LHCN-M2 (cell line): Measurements from ENCODE around the gene CAPN7. TPM values are rescaled to one million over a fixed set of nuclear protein-coding genes. Genes with fewer than 3 reads are reported as not detected.
A peak's percentile ranks its signal among the peaks of the same experiment; 100 is the strongest.

Experiments used
- DNase-seq: peaks from one replicate; pipeline ENCODE4 v3.0.0-alpha.2; 2012; ENCODE audit warnings: low read depth
- total RNA-seq: library from RNA; depleted of rRNA; stranded (reverse); fragments of >200 nt; gene quantifications from 2 replicates; pipeline ENCODE4 v1.2.3, GENCODE V29; 2014

The CAPN7 gene
- total RNA-seq, 1 experiment from 2014 or later = 26.6 TPM

DNA sequence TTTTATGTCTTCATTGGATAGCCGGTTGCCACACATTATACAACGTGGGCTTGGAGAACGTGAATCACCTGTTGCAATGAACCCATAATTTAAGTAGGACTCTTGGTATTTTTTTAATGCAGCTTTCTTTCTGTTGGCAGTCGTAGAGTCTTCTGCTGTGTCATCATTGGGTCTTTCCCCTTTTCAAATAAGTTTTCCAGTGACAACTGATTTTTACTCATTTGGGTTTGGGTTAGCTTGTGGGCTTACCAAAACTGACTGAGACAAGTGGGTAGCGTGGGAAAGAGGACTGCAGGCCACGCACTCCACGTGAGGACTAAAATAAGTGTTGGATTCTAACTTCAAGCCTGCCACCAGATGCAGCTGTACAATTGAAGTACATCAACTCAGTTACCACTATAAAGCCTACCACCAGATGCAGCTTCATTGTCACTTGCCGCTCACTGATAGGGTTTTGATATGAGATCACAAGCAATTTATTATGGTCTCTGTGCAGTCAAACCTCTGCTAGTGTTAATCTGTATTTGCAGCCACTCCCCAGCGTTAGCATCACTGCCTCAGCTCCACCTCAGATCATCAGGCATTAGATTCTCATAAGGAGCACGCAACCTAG lies 6.4 kb upstream of the CAPN7 start:
- no peak for DNase-seq

GRCh38 chr3:15204005-15204404 lies 2.0 kb upstream of the CAPN7 start:
- no peak for DNase-seq

DNA sequence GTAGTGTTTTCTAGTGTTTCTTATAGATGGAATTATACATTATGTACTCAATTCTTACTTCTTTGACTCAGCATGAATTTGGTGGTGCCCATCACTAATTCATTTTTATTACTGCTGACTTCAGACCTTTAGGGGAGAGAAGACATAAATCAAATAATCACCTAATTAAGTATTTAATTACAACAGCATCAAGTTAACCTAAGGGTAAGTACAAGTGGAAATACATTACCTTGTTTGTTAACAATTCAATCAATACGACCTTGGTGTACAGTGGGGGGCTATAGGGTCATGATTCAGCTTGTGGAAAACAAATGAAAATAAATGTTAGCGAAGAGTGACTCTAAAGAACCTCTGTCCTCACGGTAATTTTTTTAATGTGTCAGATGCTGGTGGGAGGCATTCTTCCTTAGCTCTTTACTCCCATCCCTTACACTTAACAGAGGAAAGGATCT lies 538 bp upstream of the CAPN7 start:
- DNase-seq = no peak

GRCh38 chr3:15206662-15207576 lies 873 bp downstream of the CAPN7 start:
- DNase-seq = peak; percentile 31

- DNase-seq = no peak
Measured at GRCh38 chr3:15207836-15208504, 1.9 kb downstream of the CAPN7 start.

GRCh38 chr3:15211937-15212336 lies 5.9 kb downstream of the CAPN7 start:
- DNase-seq = no peak

GRCh38 chr3:15214758-15215157 lies 8.7 kb downstream of the CAPN7 start:
- DNase-seq = no peak

DNA sequence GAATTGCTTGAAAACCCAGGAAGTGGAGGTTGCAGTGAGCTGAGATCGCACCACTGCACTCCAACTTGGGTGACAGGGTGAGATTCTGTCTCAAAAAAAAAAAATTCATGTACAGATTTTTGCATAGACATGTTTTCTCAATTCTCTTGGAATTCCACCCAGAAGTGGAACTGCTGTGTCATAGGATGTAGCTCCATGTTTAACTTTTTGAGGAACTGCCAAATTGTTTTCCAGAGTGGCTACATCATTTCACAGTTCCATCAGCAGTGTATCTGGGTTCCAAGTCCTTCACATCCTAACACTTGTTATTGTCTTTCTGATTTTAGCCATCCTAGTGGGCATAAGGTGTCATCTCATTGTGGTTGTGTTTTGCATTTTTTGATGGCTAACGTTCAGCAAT lies 9.9 kb downstream of the CAPN7 start:
- DNase-seq = peak; percentile 7

DNA sequence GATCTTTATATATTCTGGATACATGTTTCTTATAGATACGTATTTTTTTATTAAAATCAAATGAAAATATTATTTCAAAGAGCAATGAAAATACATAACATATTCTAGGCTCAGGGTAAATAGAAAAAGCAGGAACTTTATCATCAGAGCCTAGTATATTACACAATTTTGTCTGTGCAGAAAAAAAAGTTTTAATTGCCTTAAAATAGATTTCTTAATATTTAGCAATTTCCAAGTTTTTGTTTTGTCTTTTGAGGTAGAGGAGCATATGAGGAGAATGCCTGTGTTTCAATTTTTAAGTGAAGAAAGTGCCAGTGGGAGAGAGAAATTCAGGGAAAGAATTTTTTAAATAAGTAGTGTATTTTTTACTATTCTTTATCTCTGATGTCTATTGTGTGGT lies 10.5 kb downstream of the CAPN7 start:
- no peak for DNase-seq

- DNase-seq = no peak
Measured at GRCh38 chr3:15217011-15217671, 11.1 kb downstream of the CAPN7 start.

DNA sequence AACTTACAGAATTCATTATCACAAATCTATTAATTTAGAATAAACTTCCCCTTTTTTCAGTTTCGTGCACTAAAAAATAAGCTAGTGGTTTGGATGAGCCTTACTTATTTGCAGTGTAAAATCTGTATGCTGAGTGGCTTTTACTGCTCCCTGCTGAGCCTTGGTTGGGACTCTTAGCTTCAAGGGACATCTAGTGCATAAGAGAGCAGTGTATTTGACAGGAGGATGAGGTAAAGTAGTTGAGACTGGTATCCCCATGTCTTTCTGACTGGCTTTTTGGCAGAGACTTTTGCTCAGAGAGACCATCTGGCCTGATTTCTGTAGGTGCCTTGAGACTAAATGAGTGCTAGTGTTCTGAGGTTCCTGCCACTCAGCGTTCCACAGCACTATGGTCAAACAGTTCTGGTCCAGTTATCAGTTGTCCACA lies 11.8 kb downstream of the CAPN7 start:
- DNase-seq = no peak

DNA sequence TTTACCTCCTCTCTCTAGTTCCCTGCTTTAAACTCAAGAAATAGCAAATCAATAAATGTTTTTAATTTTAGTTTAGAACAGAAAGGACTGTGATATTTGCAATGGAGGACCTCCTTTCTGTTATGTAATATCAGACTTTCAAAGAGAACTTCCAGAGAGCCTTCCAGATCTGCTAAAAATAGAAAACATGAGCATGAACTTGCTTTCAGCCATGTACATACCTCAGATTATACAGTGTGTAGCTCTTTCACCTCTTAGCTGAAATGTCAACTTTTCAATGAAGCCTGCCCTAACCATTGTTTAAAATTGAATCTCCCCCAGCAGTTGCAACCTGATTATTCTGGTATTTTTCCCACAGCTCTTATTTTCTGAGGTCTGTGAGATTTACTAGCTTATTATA lies 12.6 kb downstream of the CAPN7 start:
- no peak for DNase-seq

GRCh38 chr3:15220056-15220455 lies 14.0 kb downstream of the CAPN7 start:
- DNase-seq = no peak

- no peak for DNase-seq
Measured at GRCh38 chr3:15220661-15221060, 14.6 kb downstream of the CAPN7 start.

- no peak for DNase-seq
Measured at GRCh38 chr3:15221574-15222217, 15.7 kb downstream of the CAPN7 start.

GRCh38 chr3:15223685-15224572 lies 17.9 kb downstream of the CAPN7 start:
- no peak for DNase-seq

GRCh38 chr3:15228147-15228546 lies 22.1 kb downstream of the CAPN7 start:
- no peak for DNase-seq

DNA sequence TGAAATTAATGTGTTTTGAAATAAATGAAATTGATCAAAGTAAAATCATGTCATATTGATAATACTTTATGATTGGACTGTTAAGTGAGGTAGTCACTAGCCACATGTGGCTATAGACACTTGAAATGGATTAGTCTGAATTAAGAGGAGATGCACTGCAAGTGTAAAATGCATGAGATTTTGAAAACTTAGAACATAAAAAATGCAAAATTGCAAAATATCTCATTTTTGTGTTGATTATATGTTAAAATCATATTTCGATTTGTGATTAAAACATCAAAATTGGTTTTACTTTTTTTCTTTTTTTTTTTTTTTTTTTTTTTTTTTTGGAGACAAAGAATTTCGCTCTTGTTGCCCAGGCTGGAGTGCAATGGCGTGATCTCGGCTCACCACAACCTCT lies 23.2 kb downstream of the CAPN7 start:
- DNase-seq = no peak

- no peak for DNase-seq
Measured at GRCh38 chr3:15241341-15241740, 35.3 kb downstream of the CAPN7 start.

- DNase-seq = peak; percentile 3
Measured at GRCh38 chr3:15243822-15244482, 37.9 kb downstream of the CAPN7 start.
